GM19467 (cell line): ENCODE measurements around the gene CUX1.
"Not testable (repeated sequence)": the region's sequence is repeated elsewhere in the genome, so short reads cannot be mapped to it uniquely, and the experiment has no call there.

Experiments
- ATAC-seq: cut with Tn5 transposase; IDR thresholded peaks from one replicate; pipeline ENCODE4 v1.9.1; 2021; ENCODE audit warnings: mild to moderate bottlenecking, moderate library complexity; ENCODE audit not compliant: unreplicated experiment

CUX1 gene

DNA sequence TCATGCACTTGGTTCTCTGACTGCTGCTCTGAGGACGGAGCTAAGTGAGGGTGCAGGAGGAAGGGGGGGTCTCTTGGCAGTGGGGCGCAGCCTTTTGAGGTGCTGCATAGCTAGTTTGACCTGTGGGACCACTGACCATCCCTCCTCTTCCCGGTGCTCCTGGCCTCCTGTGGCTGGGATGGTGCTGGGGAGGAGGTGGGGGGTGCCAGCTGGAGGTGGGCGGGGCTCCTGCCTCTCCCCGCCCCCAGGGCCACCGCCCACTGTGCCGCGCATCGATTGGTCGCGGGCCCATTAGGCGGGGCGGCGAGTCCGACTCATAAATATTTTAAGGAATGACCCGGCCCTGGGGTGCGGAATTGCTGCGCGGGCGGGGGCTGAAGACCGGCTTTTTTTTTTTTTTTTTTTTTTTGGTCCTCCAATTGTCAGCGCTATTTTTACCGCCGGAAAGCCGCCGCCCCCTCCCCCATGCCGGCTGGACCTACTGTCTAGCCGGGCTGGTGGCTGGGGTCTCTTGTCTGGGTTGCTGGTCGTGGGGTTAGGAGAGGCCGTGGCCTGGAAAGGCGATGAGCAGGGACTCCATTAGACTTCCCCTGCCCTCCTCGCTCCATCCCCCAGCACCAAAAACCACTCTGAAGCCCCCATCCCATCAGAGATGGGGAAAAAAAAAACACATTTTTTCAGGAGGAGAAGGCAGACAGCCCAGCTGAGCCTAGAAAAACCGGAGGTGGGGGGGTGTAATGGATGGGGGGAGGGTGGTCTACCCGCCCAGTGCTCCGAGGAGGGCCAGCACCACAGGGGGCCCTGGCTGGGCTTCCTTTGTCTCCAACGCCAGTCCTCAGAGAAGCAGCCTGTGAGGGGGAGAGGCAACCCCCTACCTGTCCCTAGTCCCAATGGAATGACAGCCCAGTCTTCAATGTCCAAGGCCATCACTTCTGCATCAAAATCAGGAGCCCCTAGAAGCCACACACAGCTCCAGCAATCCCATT is 475.7 kb downstream of the CUX1 start:
- no peak for ATAC-seq

DNA sequence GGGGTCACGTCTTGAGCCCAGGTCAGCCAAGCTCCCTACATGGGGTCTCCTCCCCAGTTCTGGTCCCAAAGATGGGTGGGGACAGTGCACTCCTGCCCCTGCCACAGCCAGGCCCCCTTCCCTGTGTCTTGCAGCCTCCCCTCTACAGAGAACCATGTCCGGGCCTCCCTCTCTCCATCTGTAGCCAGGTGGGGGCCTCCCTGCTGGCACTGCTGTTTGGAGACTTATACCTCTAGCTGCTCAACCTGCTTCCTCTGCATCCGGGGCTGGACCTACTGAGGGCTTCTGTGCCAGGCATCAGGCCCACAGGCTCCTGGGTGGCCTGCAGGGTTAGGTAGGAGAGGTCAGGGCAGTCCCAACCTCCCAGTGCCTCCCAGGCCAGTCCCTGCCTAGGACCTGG is 477.2 kb downstream of the CUX1 start:
- ATAC-seq: no peak

- ATAC-seq: no peak
These were observed 478.1 kb downstream of the CUX1 start for GRCh38 chr7:102295346-102296178.

DNA sequence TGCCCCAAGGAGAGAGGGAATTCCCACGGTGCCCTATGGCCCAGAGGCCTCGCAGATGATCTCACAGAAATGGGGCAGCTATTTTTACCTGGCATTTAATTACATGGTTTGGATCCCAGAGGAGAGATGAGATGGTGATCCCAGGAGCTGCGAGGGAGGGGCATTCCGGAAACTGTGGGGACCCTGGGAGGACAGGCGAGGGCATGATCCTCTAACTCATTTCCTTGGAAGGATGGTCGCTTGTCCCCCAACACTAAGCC is 478.7 kb downstream of the CUX1 start:
- no peak for ATAC-seq

GRCh38 chr7:102296514-102296913 is 479.1 kb downstream of the CUX1 start:
- ATAC-seq: no peak

DNA sequence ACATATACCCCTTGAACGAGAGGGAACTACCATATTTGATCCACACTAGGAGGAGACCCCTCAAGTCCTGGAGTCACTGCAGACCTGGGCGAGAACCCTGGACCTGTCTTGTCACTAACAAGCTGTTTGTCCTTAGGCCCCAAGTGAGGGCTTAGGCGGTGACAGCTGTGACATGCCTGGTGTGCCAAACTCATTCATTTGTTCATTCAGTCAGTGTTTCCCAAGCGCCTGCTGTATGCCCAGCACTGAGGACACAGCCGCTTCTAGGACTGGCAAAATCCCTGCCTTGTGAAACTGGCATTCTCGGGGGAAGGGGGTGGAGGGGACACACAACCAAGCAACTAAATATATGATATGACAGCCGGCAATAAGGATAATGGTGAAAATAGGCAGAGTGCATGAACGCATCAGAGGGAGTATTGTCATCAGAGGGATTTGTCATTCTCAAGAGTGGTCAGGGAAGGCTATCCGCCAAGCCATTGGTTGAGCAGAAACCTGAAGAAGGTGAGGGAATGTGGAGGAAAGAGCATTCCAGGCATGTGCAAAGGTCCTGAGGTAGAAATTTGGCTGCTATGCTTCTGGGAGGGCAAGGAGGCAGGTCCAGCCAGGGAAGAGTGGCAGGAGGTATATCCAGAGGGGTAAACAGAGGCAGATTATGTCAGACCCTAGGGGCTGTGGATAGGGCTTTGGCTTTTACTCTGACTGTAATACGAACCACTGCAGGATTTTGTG is 480.2 kb downstream of the CUX1 start:
- ATAC-seq: no peak

GRCh38 chr7:102300643-102301221 is 483.3 kb downstream of the CUX1 start:
- no peak for ATAC-seq

DNA sequence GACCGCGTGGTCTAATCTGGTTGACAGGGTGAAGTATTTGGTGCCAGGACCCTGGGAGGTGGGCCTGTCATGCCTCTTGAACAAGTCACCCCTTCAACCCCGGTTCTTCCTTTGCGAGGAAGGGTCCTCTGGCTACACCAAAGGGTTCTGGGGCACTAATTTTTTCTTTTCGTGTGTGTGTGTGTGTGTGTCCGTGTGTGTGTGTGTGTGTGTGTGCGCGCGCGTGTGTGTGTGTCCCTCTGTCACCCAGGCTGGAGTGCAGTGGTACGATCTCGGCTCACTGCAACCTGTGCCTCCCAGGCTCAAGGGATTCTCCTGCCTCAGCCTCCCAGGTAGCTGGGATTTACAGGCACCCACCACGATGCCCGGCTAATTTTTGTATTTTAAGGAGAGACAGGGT is 483.9 kb downstream of the CUX1 start:
- not testable (repeated sequence) for ATAC-seq

GRCh38 chr7:102302025-102302424 is 484.6 kb downstream of the CUX1 start:
- ATAC-seq: no peak

- ATAC-seq: no peak
These were observed 486.4 kb downstream of the CUX1 start for GRCh38 chr7:102303669-102304422.

GRCh38 chr7:102304668-102305067 is 487.2 kb downstream of the CUX1 start:
- no peak for ATAC-seq

DNA sequence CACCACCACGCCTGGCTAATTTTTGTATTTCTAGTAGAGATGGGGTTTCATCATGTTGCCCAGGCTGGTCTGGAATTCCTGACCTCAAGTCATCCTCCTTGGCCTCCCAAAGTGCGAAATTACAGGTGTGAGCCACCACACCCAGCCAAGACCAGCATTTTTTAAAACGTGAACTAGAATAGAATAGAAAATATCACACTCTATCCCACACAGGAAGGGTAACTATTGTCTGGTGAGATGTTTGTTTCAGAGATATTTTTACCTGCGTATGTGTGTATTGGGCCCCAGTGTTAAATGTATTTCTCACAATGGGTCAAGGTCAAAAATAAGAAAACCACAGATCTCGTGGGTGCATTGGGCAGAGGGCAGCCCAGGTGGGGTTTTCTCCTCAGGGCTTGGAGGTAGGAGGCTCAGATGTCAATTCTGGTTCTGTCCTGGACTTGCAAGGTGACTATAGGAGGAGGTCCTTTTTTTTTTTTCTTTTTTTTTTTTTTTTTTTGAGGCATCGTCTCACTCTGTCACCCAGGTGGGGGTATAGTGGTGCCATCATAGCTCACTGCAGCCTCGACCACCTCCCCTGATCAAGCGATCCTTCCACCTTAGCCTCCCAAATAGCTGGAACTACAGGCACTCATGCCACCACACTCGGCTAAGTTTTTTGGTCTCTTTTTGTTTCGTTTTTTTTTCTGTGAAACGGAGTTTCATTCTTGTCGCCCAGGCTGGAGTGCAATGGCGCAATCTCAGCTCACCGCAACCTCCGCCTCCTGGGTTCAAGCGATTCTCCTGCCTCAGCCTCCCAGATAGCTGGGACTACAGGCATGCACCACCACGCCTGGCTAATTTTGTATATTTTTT is 488.2 kb downstream of the CUX1 start:
- no peak for ATAC-seq

- ATAC-seq: peak; percentile 75
These were observed 489.7 kb downstream of the CUX1 start for GRCh38 chr7:102306916-102307677.

- ATAC-seq: no peak
These were observed 493.0 kb downstream of the CUX1 start for GRCh38 chr7:102310414-102310815.

DNA sequence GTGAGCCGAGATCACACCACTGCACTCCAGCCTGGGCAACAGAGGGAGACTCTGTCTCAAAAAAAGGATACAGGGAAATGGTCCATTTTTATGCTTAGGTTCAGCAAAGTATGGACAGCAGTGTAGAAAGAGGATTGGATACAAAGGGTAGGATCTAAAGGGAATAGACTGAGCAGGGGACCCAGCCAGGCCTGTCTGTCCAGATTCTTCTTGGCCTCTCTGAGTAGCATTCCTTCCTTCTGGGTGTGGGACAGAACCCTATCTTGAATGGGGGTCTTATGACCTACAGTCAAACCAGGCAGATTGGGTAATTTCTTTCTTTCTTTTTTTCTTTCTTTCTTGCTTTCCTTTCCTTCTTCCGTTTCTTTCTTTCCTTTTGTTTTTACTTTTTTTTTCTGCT is 494.9 kb downstream of the CUX1 start:
- ATAC-seq: no peak

DNA sequence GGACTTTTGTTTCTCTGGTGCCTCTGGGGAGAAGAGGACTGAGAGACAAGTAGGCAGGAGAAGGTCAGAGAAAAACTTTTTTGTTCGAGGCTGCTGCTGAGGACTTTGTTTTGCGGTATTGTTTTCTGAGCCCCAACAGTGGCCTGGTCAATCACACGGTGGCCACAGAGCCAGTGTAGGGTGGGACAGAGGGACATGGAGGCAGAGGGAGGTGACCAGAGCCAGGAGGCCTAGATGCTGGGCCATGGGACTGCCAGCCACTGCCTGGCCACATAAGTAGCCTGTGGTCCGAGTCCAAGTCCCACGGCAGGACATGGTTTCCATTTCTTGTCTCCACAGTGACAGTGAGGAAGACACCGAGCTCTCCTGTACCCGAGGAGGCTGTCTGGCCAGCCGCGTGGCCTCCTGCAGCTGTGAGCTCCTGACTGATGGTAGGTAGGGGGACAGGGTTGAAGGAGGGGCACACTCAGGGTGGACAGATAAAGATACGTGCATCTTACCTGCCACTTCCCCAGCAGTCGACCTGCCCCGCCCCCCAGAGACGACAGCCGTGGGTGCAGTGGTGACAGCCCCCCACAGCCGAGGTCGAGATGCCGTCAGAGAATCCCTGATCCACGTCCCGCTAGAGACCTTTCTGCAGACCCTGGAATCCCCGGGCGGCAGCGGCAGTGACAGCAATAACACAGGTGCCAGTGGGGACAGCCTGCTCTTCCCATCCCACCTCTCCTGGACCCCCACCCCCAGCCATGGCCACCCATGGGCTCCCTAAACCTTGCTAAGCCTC is 496.8 kb downstream of the CUX1 start:
- no peak for ATAC-seq

DNA sequence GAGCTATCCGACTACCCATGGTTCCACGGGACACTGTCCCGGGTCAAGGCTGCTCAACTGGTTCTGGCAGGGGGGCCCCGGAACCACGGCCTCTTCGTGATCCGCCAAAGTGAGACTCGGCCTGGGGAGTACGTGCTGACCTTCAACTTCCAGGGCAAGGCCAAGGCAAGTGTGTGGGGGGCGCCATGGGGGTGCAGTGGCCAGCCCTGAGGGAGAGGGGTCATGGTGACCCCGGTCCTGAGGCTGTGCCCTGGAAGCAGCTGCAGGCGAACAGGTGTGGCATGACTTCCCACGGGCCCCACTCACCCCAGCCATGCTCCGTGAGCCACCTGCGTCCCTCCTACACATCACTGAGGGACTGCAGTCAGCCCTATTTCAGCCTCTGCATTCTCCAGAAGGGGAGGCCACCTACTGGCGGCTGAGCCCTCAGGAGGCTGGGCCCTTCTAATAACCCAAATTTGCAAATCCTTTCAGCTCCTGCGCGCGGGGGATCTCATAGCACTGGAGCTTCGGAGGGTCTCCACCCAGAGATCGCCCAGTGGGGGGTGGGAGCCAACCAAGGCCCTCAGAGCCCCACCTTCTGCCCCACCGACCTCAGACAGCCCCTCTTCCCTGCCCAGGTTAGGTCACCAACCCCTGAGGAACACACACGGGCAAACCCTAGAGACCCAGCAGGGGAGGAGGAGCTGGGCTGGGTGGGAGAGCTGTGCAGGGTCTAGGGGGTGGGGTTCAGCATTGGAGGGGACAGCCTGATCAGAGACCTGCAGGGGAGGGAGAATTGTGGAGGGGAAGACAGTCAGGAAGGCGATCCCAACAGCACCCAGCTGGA is 500.0 kb downstream of the CUX1 start:
- no peak for ATAC-seq
